Right lung (tissue), 5 donors: ENCODE data around the gene EYS. TPM values are rescaled to one million over a fixed set of nuclear protein-coding genes. Genes with fewer than 3 reads are reported as not detected.
"Not testable (repeated sequence)": the region's sequence is repeated elsewhere in the genome, so short reads cannot be mapped to it uniquely, and the experiment has no call there.

ENCODE experiments used
- DNase-seq, 2 donors: peaks; one replicate each; pipeline ENCODE4 v3.0.0-alpha.2; 2013
- polyA plus RNA-seq, 5 donors: library from polyadenylated mRNA; unstranded; fragments of 120-200 nt; gene quantifications; one replicate each; pipeline versions ENCODE4 v1.2.1 to v1.2.3, GENCODE V29; 2013; ENCODE audit warnings: inconsistent platforms in 1 of 5, low replicate concordance in 1 of 5; ENCODE audit not compliant: insufficient read length in 5 of 5, insufficient read depth in 1 of 5

The EYS gene
- polyA plus RNA-seq, 5 donors, result 0.28 to 0.72 (median 0.54) TPM

- DNase-seq, result no peak
These were observed 1643.9 kb downstream of the EYS start for GRCh38 chr6:64062960-64063683.

DNA sequence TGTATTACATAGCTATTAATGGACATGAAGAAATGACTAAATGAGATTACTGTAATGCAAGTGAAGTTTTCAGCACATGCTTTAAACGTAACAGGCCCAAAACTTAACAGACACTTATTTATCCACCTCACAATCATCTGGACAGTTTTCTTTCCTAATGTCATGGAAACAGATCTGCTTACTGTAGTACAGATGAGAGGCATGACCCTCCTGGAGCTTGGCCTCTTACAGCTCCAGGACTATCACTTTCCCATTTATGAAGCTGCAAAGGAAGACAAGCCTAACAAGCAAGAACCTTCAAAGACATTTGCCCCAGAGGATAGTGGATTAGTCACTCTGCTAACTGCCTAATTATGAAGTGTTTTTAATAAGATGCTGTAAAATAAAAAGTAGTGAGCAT is 1652.2 kb downstream of the EYS start:
- DNase-seq, result no peak

DNA sequence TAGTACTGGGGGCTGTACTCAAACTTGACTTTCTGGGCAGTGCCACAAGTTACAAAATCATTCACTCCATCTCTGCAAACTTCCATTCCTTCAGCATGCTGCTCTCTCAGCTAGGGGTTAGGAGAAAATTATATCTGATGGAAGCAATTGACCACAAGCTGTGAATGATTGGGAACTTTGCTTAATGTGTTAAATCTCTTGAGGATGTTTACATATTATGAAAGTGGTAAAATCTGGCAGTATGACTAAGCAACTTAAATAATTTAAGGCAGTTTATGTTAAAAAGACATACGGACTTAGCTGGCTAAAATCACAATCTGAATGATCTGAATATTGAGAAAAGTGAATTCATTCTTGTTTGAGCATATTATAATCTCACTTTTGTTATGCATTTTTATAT is 1656.4 kb downstream of the EYS start:
- DNase-seq, result no peak

GRCh38 chr6:64049736-64050135 is 1657.3 kb downstream of the EYS start:
- DNase-seq, result no peak

GRCh38 chr6:64046746-64047208 is 1660.2 kb downstream of the EYS start:
- no peak for DNase-seq

DNA sequence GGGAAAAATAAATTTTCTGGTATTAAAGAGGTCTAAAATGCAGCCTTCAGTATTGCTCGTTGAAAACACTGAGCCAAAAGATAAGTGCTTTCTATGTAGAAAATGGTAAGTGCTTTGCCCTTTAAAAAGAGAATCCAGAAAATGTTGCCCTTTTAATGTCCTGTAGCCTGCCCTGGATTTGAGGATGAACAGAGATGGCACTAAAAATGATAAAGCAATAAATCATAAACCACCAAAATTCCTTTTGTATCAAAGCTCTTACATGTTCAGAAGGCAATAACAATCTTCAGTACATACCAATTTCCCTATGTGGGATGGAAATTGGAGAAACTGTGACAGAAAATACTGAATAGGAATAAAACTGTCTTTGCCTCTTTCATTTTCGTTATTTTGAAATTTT is 1665.7 kb downstream of the EYS start:
- no peak for DNase-seq

GRCh38 chr6:64040113-64040512 is 1666.9 kb downstream of the EYS start:
- DNase-seq, result no peak

DNA sequence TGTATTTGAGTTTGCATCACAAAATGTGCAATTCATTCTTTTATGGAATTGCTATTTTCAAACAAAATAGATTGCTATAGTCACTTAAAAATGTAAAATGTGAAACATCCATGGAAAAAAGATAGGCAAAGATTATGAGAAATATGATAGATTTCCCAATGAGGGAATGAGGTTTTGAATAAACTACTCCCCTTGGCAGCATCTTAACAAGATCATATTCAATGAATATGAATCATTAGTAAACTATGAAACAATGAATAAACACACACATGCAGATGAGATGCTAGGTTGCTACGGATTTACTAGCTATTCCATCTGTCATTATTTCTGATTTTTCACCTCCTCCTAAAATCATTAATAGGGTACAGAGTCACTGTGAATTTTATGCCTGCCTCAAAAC is 1669.6 kb downstream of the EYS start:
- DNase-seq, result no peak

DNA sequence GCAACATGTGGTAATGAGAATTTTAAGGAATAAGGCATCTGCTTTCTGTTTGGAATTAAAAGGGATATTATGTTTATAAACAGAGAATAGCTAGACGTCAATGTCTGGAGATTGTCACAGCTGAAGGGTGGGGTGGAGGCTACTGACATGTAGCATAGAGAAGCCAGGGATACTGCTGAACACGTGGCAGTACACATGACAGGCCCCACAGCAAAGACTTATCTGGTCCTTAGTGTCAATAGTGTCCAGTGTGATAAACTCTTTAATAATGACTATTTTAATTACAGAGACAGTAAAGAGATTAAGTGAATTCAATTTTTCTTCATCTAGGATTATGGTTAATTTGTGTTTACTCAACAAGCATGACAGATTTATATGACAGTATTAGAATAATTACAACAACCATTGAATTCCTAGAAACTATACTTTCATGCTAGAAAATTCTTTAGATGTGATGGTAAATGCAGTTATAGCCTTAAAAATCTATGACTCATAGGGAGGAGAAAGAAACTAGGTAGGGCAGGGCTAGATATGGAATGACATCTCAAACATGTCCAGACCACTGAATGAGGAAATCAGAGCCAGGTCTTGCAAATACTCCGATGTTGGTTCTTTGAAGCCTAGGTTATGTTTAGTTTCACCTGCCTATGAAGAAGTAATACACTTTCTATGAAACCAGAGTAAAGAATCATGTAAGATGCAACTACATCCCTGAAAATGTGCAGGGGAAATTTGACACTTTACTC is 1671.9 kb downstream of the EYS start:
- DNase-seq, result no peak

DNA sequence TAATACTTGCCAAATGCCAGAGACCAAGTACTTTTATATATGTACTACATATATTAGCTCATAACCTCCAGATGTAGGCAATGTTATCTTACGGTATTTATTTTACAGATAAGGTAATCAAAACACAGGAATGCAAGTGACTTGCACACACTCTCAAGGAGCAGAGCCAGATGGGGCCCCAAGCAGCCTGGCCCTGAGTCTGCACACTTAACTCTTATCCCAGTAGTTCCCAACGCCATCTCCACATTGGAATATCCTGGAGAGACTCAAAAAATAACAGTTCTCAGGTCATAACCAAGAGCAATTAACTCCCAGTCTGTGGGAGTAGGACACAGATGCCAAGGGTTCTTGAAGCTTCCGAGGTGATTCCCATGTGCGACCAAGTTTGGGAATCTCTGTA is 1672.7 kb downstream of the EYS start:
- DNase-seq, result no peak

GRCh38 chr6:64030950-64031618 is 1675.9 kb downstream of the EYS start:
- DNase-seq, result not testable (repeated sequence)

- no peak for DNase-seq
These were observed 1683.3 kb downstream of the EYS start for GRCh38 chr6:64023693-64024092.

DNA sequence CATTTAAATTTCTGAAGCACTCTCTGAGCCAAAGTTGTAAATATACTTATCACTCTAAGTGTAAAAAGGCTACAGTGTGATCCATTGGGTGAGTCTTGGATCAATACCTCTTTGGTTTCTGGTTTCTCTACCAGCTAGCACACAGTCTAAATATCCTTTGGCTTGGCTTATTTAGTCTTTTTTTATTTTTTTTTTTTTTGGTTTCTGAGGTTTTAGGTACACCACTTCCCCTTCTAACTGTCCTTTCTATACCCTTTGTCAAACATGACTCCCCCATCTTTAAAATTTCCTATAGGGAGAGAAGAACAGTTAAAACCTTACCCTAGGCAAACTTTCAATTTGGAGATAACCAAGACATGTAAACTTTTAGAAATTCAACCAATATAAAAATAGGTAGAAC is 1692.4 kb downstream of the EYS start:
- DNase-seq, result no peak

DNA sequence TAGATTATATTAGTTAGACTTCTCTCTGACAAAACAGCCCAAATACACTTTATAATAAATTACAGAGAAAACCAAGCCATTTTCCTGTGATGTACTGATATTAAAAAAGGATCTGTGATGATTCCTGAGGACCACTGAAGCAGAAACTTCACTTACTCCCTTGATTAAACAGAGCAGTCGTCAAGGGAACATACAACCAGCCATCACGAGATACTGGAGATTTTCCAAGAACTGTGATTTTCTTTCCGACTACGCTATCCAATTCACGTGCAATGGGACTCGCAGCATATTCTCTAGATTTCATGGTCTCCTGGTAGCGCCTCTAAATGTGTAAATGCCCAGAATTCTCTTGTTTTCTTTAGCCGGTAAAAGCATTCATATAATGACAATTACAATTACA is 1694.0 kb downstream of the EYS start:
- DNase-seq, result peak; percentile 54 to 61

- peak; percentile 66 to 76 for DNase-seq
These were observed 1694.5 kb downstream of the EYS start for GRCh38 chr6:64012351-64013001.

DNA sequence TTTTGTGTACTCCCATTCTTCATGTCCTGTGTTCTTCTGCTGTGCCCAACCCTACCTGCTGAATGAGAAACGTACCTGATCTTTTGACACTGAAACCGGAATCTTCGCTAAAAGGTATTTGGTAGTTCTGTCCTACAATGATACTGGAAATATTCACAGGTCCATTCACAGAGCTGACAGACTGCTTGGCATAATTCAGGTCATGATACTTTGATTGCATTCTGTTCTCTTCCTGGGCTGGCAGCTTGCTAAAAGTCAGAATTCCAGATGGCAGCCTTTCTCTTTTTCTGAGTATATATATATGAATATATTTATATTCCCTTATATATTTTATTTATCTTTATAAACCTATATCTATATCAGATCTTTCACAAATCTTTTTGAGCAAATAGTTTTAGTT is 1696.4 kb downstream of the EYS start:
- DNase-seq, result no peak

GRCh38 chr6:64010010-64010409 is 1697.0 kb downstream of the EYS start:
- DNase-seq, result no peak

- no peak for DNase-seq
These were observed 1700.8 kb downstream of the EYS start for GRCh38 chr6:64006246-64006645.

DNA sequence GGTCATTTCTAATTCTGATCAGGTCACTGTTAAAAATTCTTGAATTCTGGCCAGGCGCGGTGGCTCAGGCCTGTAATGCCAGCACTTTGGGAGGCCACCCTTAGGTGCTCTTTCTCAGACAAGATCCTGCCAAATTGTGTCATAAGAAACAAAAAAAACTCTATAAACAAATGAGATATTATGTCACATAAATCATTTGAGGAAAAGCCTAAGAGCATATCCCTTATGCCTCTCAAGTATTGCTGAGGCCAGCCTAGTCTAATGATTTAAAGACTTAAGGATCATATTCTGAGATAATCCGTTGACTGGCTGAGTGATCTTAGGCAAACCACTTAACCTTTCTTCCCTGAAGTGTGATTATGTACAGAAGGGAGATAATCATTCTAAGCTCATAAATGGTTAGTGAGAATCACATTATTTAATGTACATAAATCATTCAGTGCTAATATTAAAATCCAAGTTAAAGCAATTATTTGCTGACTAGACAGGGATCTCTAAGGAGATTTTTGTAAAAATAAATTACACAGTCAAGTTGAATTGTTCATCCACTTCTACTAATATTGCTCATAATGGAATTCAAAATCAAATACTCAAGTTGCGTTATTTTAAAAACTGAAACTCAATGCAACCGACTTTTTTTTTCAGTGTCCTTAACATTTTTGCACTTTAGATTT is 1706.1 kb downstream of the EYS start:
- DNase-seq, result no peak

- DNase-seq, result no peak
These were observed 1707.4 kb downstream of the EYS start for GRCh38 chr6:63999613-64000012.

- DNase-seq, result no peak
These were observed 1708.0 kb downstream of the EYS start for GRCh38 chr6:63998991-63999390.

DNA sequence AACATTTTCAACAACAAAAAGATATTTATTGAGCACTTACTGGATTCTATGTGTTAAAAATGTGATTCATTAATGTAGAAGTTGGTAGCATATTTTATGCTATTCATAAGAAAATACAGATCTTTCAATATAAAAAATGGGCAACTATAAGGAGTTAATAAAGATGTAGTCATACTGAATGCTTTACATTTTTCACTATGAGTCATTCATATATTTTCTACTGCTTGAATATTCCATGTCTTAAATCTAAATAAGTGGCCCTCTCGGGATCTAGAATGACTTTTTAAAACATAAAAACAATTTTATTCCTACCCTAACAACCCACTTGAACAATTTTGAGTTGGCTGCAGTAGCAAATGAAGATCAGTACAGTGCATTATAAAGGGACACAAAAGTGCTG is 1709.3 kb downstream of the EYS start:
- DNase-seq, result no peak
